ENCODE results near the gene NAPSA.
"Not testable (repeated sequence)": the region's sequence is repeated elsewhere in the genome, so short reads cannot be mapped to it uniquely, and the experiment has no call there.

Gene NAPSA

GRCh38 chr19:50330365-50331078 lies 34.9 kb downstream of the NAPSA start:
- DNase-seq (ENCODE audit: low spot score) = peak; percentile 76

- DNase-seq (ENCODE audit: low spot score) = not testable (repeated sequence)
Observed at GRCh38 chr19:50329926-50330294, 35.5 kb downstream of the NAPSA start.

GRCh38 chr19:50329146-50329925 lies 36.1 kb downstream of the NAPSA start, which contains the start of gene KCNC3:
Gene KCNC3, minus strand, starts transcription at chr19:50329377. Its CDS starts 295 bp downstream, at chr19:50329082.
- peak; percentile 98 for DNase-seq (ENCODE audit: low spot score)

GRCh38 chr19:50328873-50329145 lies 36.6 kb downstream of the NAPSA start:
- no peak for DNase-seq (ENCODE audit: low spot score)

- no peak for DNase-seq (ENCODE audit: low spot score)
Observed at GRCh38 chr19:50328224-50328872, 37.1 kb downstream of the NAPSA start.

- no peak for DNase-seq (ENCODE audit: low spot score)
Observed at GRCh38 chr19:50327461-50328223, 37.8 kb downstream of the NAPSA start.

GRCh38 chr19:50327013-50327412 lies 38.4 kb downstream of the NAPSA start:
- no peak for DNase-seq (ENCODE audit: low spot score)

- DNase-seq (ENCODE audit: low spot score) = no peak
Observed at GRCh38 chr19:50326101-50326664, 39.3 kb downstream of the NAPSA start.

- DNase-seq (ENCODE audit: low spot score) = peak; percentile 99
Observed at GRCh38 chr19:50325310-50326100, 39.9 kb downstream of the NAPSA start.

- DNase-seq (ENCODE audit: low spot score) = no peak
Observed at GRCh38 chr19:50324331-50324730, 41.1 kb downstream of the NAPSA start.

- DNase-seq (ENCODE audit: low spot score) = no peak
Observed at GRCh38 chr19:50323782-50324133, 41.7 kb downstream of the NAPSA start.

GRCh38 chr19:50322931-50323781 lies 42.3 kb downstream of the NAPSA start:
- no peak for DNase-seq (ENCODE audit: low spot score)

- DNase-seq (ENCODE audit: low spot score) = no peak
Observed at GRCh38 chr19:50322234-50322633, 43.2 kb downstream of the NAPSA start.

GRCh38 chr19:50321831-50322230 lies 43.6 kb downstream of the NAPSA start:
- DNase-seq (ENCODE audit: low spot score) = no peak

GRCh38 chr19:50320596-50320995 lies 44.8 kb downstream of the NAPSA start:
- no peak for DNase-seq (ENCODE audit: low spot score)

- no peak for DNase-seq (ENCODE audit: low spot score)
Observed at GRCh38 chr19:50320051-50320450, 45.4 kb downstream of the NAPSA start.

- DNase-seq (ENCODE audit: low spot score) = no peak
Observed at GRCh38 chr19:50319156-50319555, 46.3 kb downstream of the NAPSA start.

- no peak for DNase-seq (ENCODE audit: low spot score)
Observed at GRCh38 chr19:50318438-50318837, 47.0 kb downstream of the NAPSA start.

- DNase-seq (ENCODE audit: low spot score) = no peak
Observed at GRCh38 chr19:50317115-50317514, 48.3 kb downstream of the NAPSA start.

- DNase-seq (ENCODE audit: low spot score) = no peak
Observed at GRCh38 chr19:50315773-50316448, 49.5 kb downstream of the NAPSA start.
